GM19351 (cell line): ENCODE results near the gene RBM19.

Experiments used
- ATAC-seq: cut with Tn5 transposase; IDR thresholded peaks from one replicate; pipeline ENCODE4 v1.9.1; 2021; ENCODE audit warnings: mild to moderate bottlenecking, moderate library complexity; ENCODE audit not compliant: unreplicated experiment

The RBM19 gene

GRCh38 chr12:113889076-113889475, 77.0 kb downstream of the RBM19 start:
- no peak for ATAC-seq

GRCh38 chr12:113888435-113888834, 77.7 kb downstream of the RBM19 start:
- ATAC-seq: no peak

GRCh38 chr12:113887906-113888305, 78.2 kb downstream of the RBM19 start:
- ATAC-seq: no peak

- no peak for ATAC-seq
Measured at GRCh38 chr12:113886721-113887120, 79.4 kb downstream of the RBM19 start.

GRCh38 chr12:113884392-113884791, 81.7 kb downstream of the RBM19 start:
- ATAC-seq: no peak

- no peak for ATAC-seq
Measured at GRCh38 chr12:113882690-113883089, 83.4 kb downstream of the RBM19 start.

GRCh38 chr12:113880988-113881962, 84.8 kb downstream of the RBM19 start:
- ATAC-seq: no peak

- ATAC-seq: no peak
Measured at GRCh38 chr12:113880326-113880725, 85.8 kb downstream of the RBM19 start.

GRCh38 chr12:113879658-113880057, 86.5 kb downstream of the RBM19 start:
- ATAC-seq: no peak

GRCh38 chr12:113877607-113878006, 88.5 kb downstream of the RBM19 start:
- no peak for ATAC-seq

GRCh38 chr12:113876160-113876559, 90.0 kb downstream of the RBM19 start:
- no peak for ATAC-seq

- no peak for ATAC-seq
Measured at GRCh38 chr12:113875691-113876090, 90.4 kb downstream of the RBM19 start.

- no peak for ATAC-seq
Measured at GRCh38 chr12:113874999-113875561, 91.0 kb downstream of the RBM19 start.

- ATAC-seq: no peak
Measured at GRCh38 chr12:113874326-113874725, 91.8 kb downstream of the RBM19 start.

GRCh38 chr12:113873740-113874139, 92.4 kb downstream of the RBM19 start:
- no peak for ATAC-seq

- no peak for ATAC-seq
Measured at GRCh38 chr12:113870890-113871289, 95.2 kb downstream of the RBM19 start.

- no peak for ATAC-seq
Measured at GRCh38 chr12:113870035-113870434, 96.1 kb downstream of the RBM19 start.

- ATAC-seq: no peak
Measured at GRCh38 chr12:113868365-113868764, 97.8 kb downstream of the RBM19 start.

- ATAC-seq: no peak
Measured at GRCh38 chr12:113867258-113867657, 98.9 kb downstream of the RBM19 start.

- no peak for ATAC-seq
Measured at GRCh38 chr12:113866496-113866895, 99.6 kb downstream of the RBM19 start.

- ATAC-seq: no peak
Measured at GRCh38 chr12:113863455-113863845, 102.7 kb downstream of the RBM19 start.
